Right forelimb (tissue), 1 donor: ENCODE results near the gene CIAO2B.
"Not testable (repeated sequence)": the region's sequence is repeated elsewhere in the genome, so short reads cannot be mapped to it uniquely, and the experiment has no call there.

Source experiments
- DNase-seq: peaks from one replicate; pipeline ENCODE4 v3.0.0-alpha.2; 2018

Gene CIAO2B

GRCh38 chr16:66934138-66934838 lies at the start of gene CIAO2B:
Gene CIAO2B (minus strand): TSS chr16:66934402. CDS start chr16:66934364, 38 bp downstream.
- DNase-seq, result peak; percentile 93

GRCh38 chr16:66983033-66983432 lies 48.8 kb upstream of the CIAO2B start:
- no peak for DNase-seq

- no peak for DNase-seq
Observed at GRCh38 chr16:66979011-66979717, 45.0 kb upstream of the CIAO2B start.

DNA sequence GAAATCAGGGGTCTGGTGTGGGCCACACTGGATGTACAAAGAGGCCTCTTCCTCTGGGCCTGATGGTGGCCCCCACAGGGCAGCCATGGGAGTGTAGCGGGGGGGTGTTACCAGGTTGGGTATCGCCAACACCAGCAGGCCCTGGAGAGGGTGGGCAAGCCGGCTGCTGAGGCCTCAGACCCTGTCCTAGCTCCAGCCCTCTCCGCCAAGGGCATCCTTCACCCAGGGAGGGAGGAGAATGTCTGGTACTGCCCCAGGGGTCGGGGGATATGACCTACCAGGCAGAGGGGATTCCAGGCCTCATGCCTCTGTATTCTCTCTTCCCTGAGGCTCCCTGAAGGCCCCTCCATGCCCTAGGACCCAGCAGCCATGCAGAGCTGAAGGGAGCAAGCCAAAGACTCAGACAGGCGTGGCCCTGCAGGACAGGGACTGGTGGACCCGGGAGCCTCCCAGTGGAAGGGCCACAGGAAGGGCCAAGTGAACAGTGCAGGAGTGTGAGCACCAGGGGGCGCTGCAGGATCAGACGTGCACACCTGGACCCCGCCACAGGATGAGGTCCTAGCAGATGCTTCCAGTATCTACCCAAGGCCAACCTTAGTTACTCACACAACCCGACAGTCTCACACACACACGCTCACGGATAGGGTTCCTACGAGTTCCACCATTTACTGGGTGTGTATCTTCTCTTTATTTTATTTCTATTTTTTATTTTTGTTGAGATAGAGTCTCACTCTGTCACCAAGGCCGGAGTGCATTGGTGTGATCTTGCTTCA lies 43.3 kb upstream of the CIAO2B start:
- DNase-seq, result peak; percentile 89

DNA sequence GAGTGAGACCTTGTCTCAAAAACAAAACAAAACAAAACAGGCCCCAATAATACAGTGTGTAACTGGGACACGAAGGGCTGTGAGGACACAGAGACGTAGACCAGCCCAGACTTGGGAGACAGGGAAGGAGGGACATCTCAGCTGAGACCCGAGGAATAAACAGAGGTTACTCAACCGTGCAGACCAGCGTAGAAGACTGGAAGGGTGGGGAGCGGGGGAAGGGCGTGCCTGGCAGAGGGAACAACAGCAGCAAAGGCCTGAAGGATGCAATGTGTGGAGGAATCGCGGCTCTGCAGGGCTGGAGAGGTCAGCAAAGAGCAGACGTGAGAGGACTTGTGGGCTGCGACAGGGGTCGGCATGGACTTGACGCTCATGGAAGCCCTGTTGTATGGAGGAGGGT lies 42.5 kb upstream of the CIAO2B start:
- DNase-seq, result no peak

DNA sequence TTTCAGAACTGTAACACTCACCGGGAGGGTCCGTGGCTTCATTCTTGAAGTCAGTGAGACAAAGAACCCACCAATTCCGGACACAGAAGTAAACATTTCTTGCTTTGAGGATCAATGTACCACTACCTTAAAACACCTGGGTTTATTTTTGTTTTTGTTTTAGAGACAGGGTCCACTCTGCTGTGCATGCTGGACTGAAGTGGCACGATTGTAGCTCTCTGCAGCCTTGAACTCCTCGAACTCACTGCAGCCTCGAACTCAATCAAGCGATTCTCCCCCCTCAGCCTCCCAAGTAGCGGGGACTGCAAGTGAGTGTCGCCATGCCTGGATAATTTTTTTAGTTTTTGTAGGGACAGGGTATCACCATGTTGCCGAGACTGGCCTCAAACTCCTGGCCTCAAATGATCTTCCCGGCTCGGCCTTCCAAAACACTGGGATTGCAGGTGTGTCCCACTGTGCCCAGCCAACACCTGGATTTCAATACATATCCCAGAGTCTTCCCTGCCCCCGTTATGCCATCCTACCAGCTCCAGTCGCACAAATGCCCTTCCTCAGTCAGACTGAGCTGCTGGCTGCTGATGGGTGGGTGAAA lies 41.2 kb upstream of the CIAO2B start:
- no peak for DNase-seq

GRCh38 chr16:66974932-66975246 lies 40.7 kb upstream of the CIAO2B start:
- DNase-seq, result not testable (repeated sequence)

DNA sequence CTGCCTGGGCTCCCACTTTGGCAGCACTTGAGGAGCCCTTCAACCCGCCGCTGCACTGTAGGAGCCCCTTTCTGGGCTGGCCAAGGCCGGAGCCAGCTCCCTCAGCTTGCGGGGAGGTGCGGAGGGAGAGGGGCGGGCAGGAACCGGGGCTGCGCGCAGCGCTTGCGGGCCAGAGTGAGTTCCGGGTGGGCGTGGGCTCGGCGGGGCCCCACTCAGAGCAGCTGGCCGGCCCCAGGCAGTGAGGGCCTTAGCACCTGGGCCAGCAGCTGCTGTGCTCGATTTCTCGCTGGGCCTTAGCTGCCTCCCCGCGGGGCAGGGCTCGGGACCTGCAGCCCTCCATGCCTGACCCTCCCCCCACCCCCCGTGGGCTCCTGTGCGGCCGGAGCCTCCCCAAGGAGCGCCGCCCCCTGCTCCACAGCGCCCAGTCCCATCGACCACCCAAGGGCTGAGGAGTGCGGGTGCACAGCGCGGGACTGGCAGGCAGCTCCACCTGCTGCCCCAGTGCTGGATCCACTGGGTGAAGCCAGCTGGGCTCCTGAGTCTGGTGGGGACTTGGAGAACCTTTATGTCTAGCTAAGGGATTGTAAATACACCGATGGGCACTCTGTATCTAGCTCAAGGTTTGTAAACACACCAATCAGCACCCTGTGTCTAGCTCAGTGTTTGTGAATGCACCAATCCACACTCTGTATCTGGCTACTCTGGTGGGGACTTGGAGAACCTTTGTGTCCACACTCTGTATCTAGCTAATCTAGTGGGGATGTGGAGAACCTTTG lies 40.1 kb upstream of the CIAO2B start:
- DNase-seq, result not testable (repeated sequence)

DNA sequence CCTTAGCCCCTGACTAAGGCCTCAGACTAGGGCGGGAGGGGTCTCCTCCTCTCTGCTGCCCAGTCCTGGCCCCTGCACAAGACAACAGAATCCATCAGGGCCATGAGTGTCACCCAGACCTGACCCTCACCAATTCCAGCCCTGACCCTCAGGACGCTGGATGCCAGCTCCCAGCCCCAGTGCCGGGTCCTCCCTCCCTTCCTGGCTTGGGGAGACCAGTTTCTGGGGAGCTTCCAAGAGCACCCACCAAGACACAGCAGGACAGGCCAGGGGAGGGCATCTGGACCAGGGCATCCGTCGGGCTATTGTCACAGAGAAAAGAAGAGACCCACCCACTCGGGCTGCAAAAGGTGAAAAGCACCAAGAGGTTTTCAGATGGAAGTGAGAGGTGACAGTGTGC lies 39.5 kb upstream of the CIAO2B start:
- DNase-seq, result no peak

DNA sequence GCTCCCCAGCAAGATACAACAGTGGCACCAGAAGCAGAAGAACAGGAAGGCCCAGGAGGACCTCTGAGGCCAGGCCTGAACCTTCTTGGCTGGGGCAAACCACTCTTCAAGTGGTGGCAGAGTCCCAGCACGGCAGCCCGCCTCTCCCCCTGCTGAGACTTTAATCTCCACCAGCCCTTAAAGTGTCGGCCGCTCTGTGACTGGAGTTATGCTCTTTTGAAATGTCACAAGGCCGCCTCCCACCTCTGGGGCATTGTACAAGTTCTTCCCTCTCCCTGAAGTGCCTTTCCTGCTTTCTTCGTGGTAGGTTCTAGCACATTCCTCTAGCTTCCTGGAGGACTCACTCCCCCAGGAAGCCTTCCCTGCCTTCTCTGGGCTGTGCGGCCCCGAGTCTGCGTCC lies 38.8 kb upstream of the CIAO2B start:
- DNase-seq, result no peak

GRCh38 chr16:66970775-66971720 lies 36.8 kb upstream of the CIAO2B start:
- DNase-seq, result no peak

GRCh38 chr16:66968847-66969246 lies 34.6 kb upstream of the CIAO2B start:
- DNase-seq, result no peak

DNA sequence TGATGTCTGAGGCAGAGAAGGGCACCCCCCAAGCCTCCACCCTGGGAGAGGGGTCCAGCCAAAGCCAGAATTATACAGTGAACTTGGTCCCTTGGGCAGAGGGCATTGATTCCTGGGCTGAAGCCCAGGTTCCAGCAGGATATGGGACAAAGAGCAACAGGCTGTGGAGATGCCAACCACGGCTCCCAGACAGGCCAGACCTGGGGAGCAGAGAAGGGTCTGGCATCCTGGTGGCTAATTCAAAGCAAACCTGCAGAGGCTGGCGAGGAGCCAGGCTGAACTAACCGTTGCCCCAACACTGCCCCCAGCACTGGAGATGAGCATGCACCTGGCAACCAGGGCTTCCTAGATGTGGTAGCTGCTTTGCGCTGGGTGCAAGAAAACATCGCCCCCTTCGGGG lies 29.8 kb upstream of the CIAO2B start:
- no peak for DNase-seq

DNA sequence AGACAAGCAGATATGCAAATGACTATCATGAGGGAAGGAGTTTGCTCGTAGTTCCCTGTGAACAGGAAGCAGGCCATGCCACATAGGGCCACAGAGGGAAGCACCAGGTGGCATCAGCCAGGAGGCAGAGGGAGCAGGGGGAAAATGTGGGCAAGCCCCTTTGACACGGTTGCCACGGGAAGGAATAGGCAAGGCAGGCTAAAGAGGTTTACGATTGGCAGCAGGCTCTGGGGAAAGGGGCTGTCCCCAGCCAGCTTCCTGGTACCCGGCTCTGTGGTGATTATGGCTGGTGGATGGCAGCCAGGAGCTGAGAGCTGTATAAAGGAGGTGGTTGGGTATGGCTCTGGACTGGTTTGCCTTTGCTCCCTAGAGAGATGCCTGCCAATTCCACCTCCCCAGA lies 27.7 kb upstream of the CIAO2B start:
- no peak for DNase-seq

- no peak for DNase-seq
Observed at GRCh38 chr16:66961065-66961744, 27.0 kb upstream of the CIAO2B start, which contains the start of gene CES3. Gene CES3 (plus strand): TSS chr16:66961266. CDS start chr16:66961308, 42 bp downstream.

- no peak for DNase-seq
Observed at GRCh38 chr16:66960270-66960669, 26.1 kb upstream of the CIAO2B start.

- no peak for DNase-seq
Observed at GRCh38 chr16:66959704-66960161, 25.5 kb upstream of the CIAO2B start.

- no peak for DNase-seq
Observed at GRCh38 chr16:66958857-66959703, 24.9 kb upstream of the CIAO2B start.

DNA sequence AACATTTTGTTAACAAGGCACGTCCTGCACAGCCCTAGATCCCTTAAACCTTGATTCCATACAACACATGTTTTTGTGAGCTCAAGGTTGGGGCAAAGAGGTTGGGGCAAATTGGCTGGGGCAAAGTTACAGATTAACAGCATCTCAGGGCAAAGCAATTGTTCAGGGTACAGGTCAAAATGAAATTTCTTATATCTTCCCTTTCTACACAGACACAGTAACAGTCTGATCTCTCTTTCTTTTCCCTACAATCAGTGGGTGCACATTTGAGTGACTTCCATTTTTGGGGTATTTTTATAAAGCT lies 21.9 kb upstream of the CIAO2B start:
- DNase-seq, result not testable (repeated sequence)
